Measurements from ENCODE around the gene EFNA5. TPM values are rescaled to one million over a fixed set of nuclear protein-coding genes. Genes with fewer than 3 reads are reported as not detected.
A peak's percentile ranks its signal among the peaks of the same experiment; 100 is the strongest.

EFNA5 gene
- total RNA-seq, 1 experiment from 2014 or later, result 5.9 TPM

- DNase-seq (ENCODE audit: low spot score), result no peak
These were observed 2.3 kb upstream of the EFNA5 start for GRCh38 chr5:107673039-107673367.

- DNase-seq (ENCODE audit: low spot score), result peak; percentile 94
These were observed 1.7 kb upstream of the EFNA5 start for GRCh38 chr5:107672211-107673038.

- DNase-seq (ENCODE audit: low spot score), result peak; percentile 81
These were observed 1.0 kb upstream of the EFNA5 start for GRCh38 chr5:107671742-107672210.

GRCh38 chr5:107670087-107670931 is 428 bp downstream of the EFNA5 start:
- peak; percentile 38 for DNase-seq (ENCODE audit: low spot score)

- DNase-seq (ENCODE audit: low spot score), result peak; percentile 35
These were observed 1.4 kb downstream of the EFNA5 start for GRCh38 chr5:107669096-107670031.

GRCh38 chr5:107668154-107669095 is 2.3 kb downstream of the EFNA5 start:
- peak; percentile 56 for DNase-seq (ENCODE audit: low spot score)

- DNase-seq (ENCODE audit: low spot score), result peak; percentile 6
These were observed 4.6 kb downstream of the EFNA5 start for GRCh38 chr5:107666051-107666655.

GRCh38 chr5:107665036-107665570 is 5.6 kb downstream of the EFNA5 start:
- DNase-seq (ENCODE audit: low spot score), result no peak

GRCh38 chr5:107663697-107664096 is 7.0 kb downstream of the EFNA5 start:
- no peak for DNase-seq (ENCODE audit: low spot score)

- DNase-seq (ENCODE audit: low spot score), result no peak
These were observed 9.1 kb downstream of the EFNA5 start for GRCh38 chr5:107661650-107662044.

GRCh38 chr5:107661038-107661649 is 9.6 kb downstream of the EFNA5 start:
- DNase-seq (ENCODE audit: low spot score), result no peak

- no peak for DNase-seq (ENCODE audit: low spot score)
These were observed 12.2 kb downstream of the EFNA5 start for GRCh38 chr5:107658528-107658927.

GRCh38 chr5:107655831-107656230 is 14.9 kb downstream of the EFNA5 start:
- no peak for DNase-seq (ENCODE audit: low spot score)

GRCh38 chr5:107654827-107655226 is 15.9 kb downstream of the EFNA5 start:
- DNase-seq (ENCODE audit: low spot score), result no peak

- DNase-seq (ENCODE audit: low spot score), result no peak
These were observed 17.1 kb downstream of the EFNA5 start for GRCh38 chr5:107653685-107654084.

- no peak for DNase-seq (ENCODE audit: low spot score)
These were observed 17.7 kb downstream of the EFNA5 start for GRCh38 chr5:107652839-107653607.

- DNase-seq (ENCODE audit: low spot score), result no peak
These were observed 18.3 kb downstream of the EFNA5 start for GRCh38 chr5:107652408-107652807.

- DNase-seq (ENCODE audit: low spot score), result no peak
These were observed 19.4 kb downstream of the EFNA5 start for GRCh38 chr5:107651325-107651724.

Data from HT-29 (cell line).